A673 (cell line): ENCODE data around the gene BCL2L1. TPM values are rescaled to one million over a fixed set of nuclear protein-coding genes. Genes with fewer than 3 reads are reported as not detected.
"Not testable (repeated sequence)": the region's sequence is repeated elsewhere in the genome, so short reads cannot be mapped to it uniquely, and the experiment has no call there.

Experiments
- BruUV-seq: library from RNA; stranded (reverse); fragments of 400-500 nt; replicated peaks from 2 replicates; lab custom pipeline; 2021; lab: Mats Ljungman, UMichigan
- CTCF ChIA-PET: fragments of 300-600 bp; sonication (Branson Sonifier 250); formaldehyde crosslinking; loops from one replicate; lab custom pipeline; 2022; ENCODE audit warnings: antibody characterized with exemption; lab: Charles Lee
- POLR2A ChIA-PET: fragments of 300-600 bp; sonication (Branson Sonifier 250); formaldehyde crosslinking; loops from one replicate; lab custom pipeline; 2022; ENCODE audit warnings: antibody characterized with exemption; ENCODE audit not compliant: low non-redundant PET; lab: Charles Lee
- DNase-seq: peaks from one replicate; pipeline ENCODE4 v3.0.0-alpha.2; 2015; ENCODE audit warnings: low spot score
- H3K27ac ChIP-seq: fragments of 200-600 bp; sonication (generic); 2 replicates; pipeline ENCODE4 v1.5.1; 2016; ENCODE audit warnings: mixed run types, low read depth, mild to moderate bottlenecking, mixed read lengths, antibody characterized with exemption, low read length; ENCODE audit not compliant: poor library complexity, severe bottlenecking
- H3K27me3 ChIP-seq: fragments of 200-600 bp; sonication (generic); replicated peaks from 2 replicates; pipeline ENCODE4 v1.6.1; 2017; ENCODE audit warnings: mixed run types, low read depth, mild to moderate bottlenecking, mixed read lengths, antibody characterized with exemption, low read length; ENCODE audit not compliant: insufficient read depth, poor library complexity
- H3K36me3 ChIP-seq: fragments of 200-600 bp; sonication (generic); 2 replicates; pipeline ENCODE4 v1.6.1; 2016; ENCODE audit warnings: mixed run types, mild to moderate bottlenecking, mixed read lengths, antibody characterized with exemption, low read length; ENCODE audit not compliant: insufficient read depth, poor library complexity, severe bottlenecking
- H3K4me1 ChIP-seq: fragments of 200-600 bp; sonication (generic); 2 replicates; pipeline ENCODE4 v1.6.1; 2017; ENCODE audit warnings: mixed run types, mild to moderate bottlenecking, mixed read lengths, antibody characterized with exemption, low read length; ENCODE audit not compliant: insufficient read depth, poor library complexity, severe bottlenecking
- H3K4me3 ChIP-seq: fragments of 200-600 bp; sonication (generic); 2 replicates; pipeline ENCODE4 v1.5.1; 2016; ENCODE audit warnings: low read depth, mixed run types, mild to moderate bottlenecking, mixed read lengths, low read length; ENCODE audit not compliant: poor library complexity, severe bottlenecking
- H3K9me3 ChIP-seq: fragments of 200-600 bp; sonication (generic); 2 replicates; pipeline ENCODE4 v1.6.1; 2016; ENCODE audit warnings: mixed run types, low read depth, mild to moderate bottlenecking, mixed read lengths, antibody characterized with exemption, low read length; ENCODE audit not compliant: poor library complexity, severe bottlenecking
- CTCF ChIP-seq: fragments of 300-800, 200-600 bp; sonication (generic); conservative IDR thresholded peaks from 2 replicates; pipeline ENCODE4 v1.5.1; 2017; ENCODE audit warnings: low read depth, mild to moderate bottlenecking, antibody characterized with exemption, low read length, moderate library complexity, mixed read lengths
- EZH2 ChIP-seq: fragments of 200-600 bp; sonication (generic); IDR thresholded peaks from 2 replicates; pipeline ENCODE4 v1.6.1; 2017; ENCODE audit warnings: borderline replicate concordance, low read depth, mild to moderate bottlenecking, mixed read lengths, antibody characterized with exemption, low read length; ENCODE audit not compliant: poor library complexity, severe bottlenecking
- intact Hi-C: fragments of 100-400 bp; cut with micrococcal nuclease; formaldehyde crosslinking; loops from one replicate; pipeline ENCODE4 v1.10.0; 2022; ENCODE audit not compliant: unreplicated experiment
- total RNA-seq: library from RNA; stranded (reverse); gene quantifications from 2 replicates; pipeline ENCODE4 v1.2.3, GENCODE V29; 2021

BCL2L1 gene
- total RNA-seq, 1 experiment from 2014 or later: 47.8 TPM

DNA sequence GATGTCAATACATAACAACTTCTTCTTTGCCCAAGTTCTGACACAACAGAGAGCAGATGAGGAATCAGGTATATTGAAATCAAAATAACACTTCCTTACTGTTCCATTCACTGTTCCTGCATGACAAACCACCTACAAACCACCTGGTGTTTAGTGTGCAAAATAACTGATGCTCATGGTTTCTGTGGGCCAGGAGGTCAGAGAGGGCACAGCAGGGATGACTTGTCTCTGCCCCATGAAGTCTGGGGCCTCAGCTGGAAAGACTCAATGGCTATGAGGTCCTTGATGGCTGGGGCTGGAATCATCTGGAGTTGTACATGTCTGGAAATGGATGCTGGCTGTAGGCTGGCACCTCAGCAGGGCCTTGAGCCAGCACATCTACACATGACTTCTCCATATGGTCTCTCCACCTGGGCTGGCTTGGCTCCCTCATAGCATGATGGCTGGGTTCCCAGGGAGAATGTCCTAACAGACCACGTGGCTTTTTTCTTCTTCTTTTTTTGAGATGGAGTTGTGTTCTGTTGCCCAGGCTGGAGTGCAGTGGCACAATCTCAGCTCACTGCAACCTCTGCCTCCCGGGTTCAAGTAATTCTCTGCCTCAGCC is 92.4 kb downstream of the BCL2L1 start:
- CTCF ChIA-PET: interaction anchor here (0.6 kb wide), 1 partner anchor 93 kb away, joined by 3 read pairs; no protein-coding TSS in a partner anchor
- POLR2A ChIA-PET: no interaction called here
- no peak for DNase-seq
- Histone ChIP-seq H3K4me3 (no peak overlapping the region), H3K36me3 (no peaks in the 10 kb centered on the region), H3K9me3 (no peaks in the 10 kb centered on the region), H3K27me3 (no peaks in the 10 kb centered on the region), H3K4me1 (no peaks in the 10 kb centered on the region), H3K27ac (no peak overlapping the region)
- no TSS peak for BruUV-seq
- intact Hi-C loops: no loop called here
- TF ChIP-seq CTCF: no peak
- TF ChIP-seq EZH2: no peak

DNA sequence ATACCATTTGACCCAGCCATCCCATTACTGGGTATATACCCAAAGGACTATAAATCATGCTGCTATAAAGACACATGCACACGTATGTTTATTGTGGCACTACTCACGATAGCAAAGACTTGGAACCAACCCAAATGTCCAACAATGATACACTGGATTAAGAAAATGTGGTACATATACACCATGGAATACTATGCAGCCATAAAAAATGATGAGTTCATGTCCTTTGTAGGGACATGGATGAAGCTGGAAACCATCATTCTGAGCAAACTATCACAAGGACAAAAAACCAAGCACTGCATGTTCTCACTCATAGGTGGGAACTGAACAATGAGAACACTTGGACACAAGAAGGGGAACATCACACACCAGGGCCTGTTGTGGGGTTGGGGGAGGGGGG is 94.6 kb downstream of the BCL2L1 start:
- H3K27me3 ChIP-seq, H3K27ac ChIP-seq, H3K36me3 ChIP-seq, BruUV-seq, CTCF ChIA-PET, POLR2A ChIA-PET, H3K4me1 ChIP-seq, intact Hi-C loops, DNase-seq, H3K9me3 ChIP-seq, H3K4me3 ChIP-seq: not testable (repeated sequence)

DNA sequence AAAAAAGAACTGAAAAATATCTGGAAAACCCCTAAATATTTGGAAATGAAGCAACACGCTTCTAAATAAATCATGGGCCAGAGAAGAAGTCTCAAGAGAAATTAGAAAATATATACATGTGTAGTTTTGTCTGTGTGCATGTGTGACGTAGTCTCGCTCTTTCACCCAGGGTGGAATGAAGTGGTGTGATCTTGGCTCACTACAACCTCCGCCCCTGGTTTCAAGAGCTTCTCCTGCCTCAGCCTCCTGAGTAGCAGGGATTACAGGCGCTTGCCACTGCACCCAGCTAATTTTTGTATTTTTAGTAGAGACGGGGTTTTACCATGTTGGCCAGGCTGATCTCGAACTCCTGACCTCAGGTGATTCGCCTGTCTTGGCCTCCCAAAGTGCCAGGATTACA is 96.1 kb downstream of the BCL2L1 start:
- H3K4me3 ChIP-seq, H3K27me3 ChIP-seq, H3K27ac ChIP-seq, DNase-seq, H3K9me3 ChIP-seq, H3K4me1 ChIP-seq, CTCF ChIA-PET, intact Hi-C loops, H3K36me3 ChIP-seq, BruUV-seq, POLR2A ChIA-PET: not testable (repeated sequence)

DNA sequence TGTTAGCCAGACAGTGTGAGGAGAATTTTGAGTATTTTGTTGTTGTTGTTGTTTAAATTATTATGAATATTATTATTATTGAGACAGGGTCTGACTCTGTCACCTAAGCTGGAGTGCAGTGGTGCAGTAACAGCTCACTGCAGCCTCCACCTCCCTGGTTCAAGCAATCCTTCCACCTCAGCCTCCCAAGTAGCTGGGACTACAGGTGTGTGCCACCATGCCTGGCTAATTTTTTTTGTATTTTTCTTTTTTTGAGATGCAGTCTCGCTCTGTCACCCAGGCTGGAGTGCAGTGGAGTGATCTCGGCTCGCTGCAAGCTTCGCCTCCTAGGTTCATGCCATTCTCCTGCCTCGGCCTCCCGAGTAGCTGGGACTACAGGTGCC is 99.6 kb downstream of the BCL2L1 start:
- H3K36me3 ChIP-seq, DNase-seq, H3K27me3 ChIP-seq, H3K27ac ChIP-seq, H3K4me1 ChIP-seq, BruUV-seq, POLR2A ChIA-PET, H3K4me3 ChIP-seq, intact Hi-C loops, CTCF ChIA-PET, H3K9me3 ChIP-seq: not testable (repeated sequence)
